Memory B cell (primary cell): Measurements from ENCODE around the gene RYR2.

ENCODE experiments used
- ATAC-seq: fragments of 150-1000 bp; cut with Tn5 transposase; 2 replicates; pipeline ENCODE4 v1.10.0; 2021; ENCODE audit warnings: low read depth, mild to moderate bottlenecking, moderate library complexity
- DNase-seq, 2 donors: peaks; one replicate each; pipeline ENCODE4 v3.0.0; 2022; ENCODE audit warnings: low spot score in 2 of 2
- H3K27ac Mint-ChIP-seq: one replicate; pipeline ENCODE4 v1.8.0; 2022; ENCODE audit warnings: mild to moderate bottlenecking, moderate library complexity, mixed read lengths
- H3K27me3 Mint-ChIP-seq: one replicate; pipeline ENCODE4 v1.8.0; 2022; ENCODE audit warnings: mixed read lengths
- H3K36me3 Mint-ChIP-seq: one replicate; pipeline ENCODE4 v1.8.0; 2022; ENCODE audit warnings: mild to moderate bottlenecking, mixed read lengths
- H3K4me1 Mint-ChIP-seq: one replicate; pipeline ENCODE4 v1.8.0; 2022; ENCODE audit warnings: mixed read lengths
- H3K4me3 Mint-ChIP-seq: one replicate; pipeline ENCODE4 v1.8.0; 2022; ENCODE audit warnings: mild to moderate bottlenecking, moderate library complexity, mixed read lengths
- H3K9me3 Mint-ChIP-seq: one replicate; pipeline ENCODE4 v1.8.0; 2022; ENCODE audit warnings: mixed read lengths

The RYR2 gene

DNA sequence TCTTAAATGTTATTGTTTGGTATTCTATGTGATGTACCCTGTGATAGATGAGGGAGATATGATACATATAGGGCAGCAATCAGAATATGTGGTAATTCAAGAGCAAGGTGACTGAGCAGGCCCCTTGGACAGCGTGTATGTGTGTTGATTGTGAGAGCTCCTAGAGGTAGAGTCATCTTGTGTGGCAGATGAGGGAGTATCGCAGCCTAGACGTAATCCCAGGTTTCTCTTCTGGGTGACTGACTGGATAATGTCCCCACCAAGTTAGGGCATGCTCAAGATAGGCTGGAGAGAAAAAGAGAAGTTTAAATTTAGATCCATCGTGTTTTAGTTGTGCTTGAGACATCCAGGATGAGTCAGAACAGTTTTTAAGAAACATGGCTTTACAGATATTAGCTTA, 663.5 kb downstream of the RYR2 start:
- no peak overlapping the region for H3K4me3 Mint-ChIP-seq
- H3K27ac Mint-ChIP-seq, result no peak overlapping the region
- peaks cover 1% of the 10 kb centered on the region for H3K9me3 Mint-ChIP-seq
- H3K36me3 Mint-ChIP-seq, result no peaks in the 10 kb centered on the region
- no peak for DNase-seq
- no peaks in the 10 kb centered on the region for H3K4me1 Mint-ChIP-seq
- no peaks in the 10 kb centered on the region for H3K27me3 Mint-ChIP-seq
- no peak for ATAC-seq

- no peaks in the 10 kb centered on the region for H3K27me3 Mint-ChIP-seq
- peaks cover 3% of the 10 kb centered on the region for H3K9me3 Mint-ChIP-seq
- H3K4me1 Mint-ChIP-seq, result no peaks in the 10 kb centered on the region
- ATAC-seq (no peak), DNase-seq (no peak)
- H3K27ac Mint-ChIP-seq, result no peak overlapping the region
- H3K36me3 Mint-ChIP-seq, result no peaks in the 10 kb centered on the region
- H3K4me3 Mint-ChIP-seq, result no peak overlapping the region
These were observed 667.4 kb downstream of the RYR2 start for GRCh38 chr1:237709355-237709754.

GRCh38 chr1:237711281-237711680, 669.3 kb downstream of the RYR2 start:
- peaks cover 2% of the 10 kb centered on the region for H3K9me3 Mint-ChIP-seq
- no peaks in the 10 kb centered on the region for H3K36me3 Mint-ChIP-seq
- no peak overlapping the region for H3K4me3 Mint-ChIP-seq
- DNase-seq, result no peak
- ATAC-seq, result no peak
- H3K27me3 Mint-ChIP-seq, result no peaks in the 10 kb centered on the region
- no peak overlapping the region for H3K27ac Mint-ChIP-seq
- H3K4me1 Mint-ChIP-seq, result no peaks in the 10 kb centered on the region

DNA sequence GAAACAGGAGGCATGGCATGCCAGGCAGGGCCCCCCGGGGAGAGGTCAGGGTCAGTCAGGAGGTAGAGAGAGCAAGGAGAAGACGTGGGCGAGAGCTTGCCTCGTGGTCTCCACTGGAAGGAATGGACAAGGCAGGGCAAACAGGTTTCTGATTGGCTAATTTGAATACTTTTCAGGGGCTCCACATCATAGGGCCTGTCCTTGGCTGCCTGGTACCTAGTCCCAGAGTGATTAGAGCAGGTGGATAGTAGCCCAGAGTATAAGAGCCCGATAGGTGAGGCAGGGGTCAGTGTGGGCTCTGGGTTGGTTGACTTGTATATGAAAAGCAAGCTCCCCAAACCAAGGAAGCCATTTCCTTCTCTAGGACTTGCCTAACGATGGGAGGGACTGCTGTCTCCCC, 670.1 kb downstream of the RYR2 start:
- H3K4me3 Mint-ChIP-seq, result no peak overlapping the region
- DNase-seq (no peak), ATAC-seq (no peak)
- H3K27me3 Mint-ChIP-seq, result no peaks in the 10 kb centered on the region
- H3K36me3 Mint-ChIP-seq, result no peaks in the 10 kb centered on the region
- peaks cover 2% of the 10 kb centered on the region for H3K9me3 Mint-ChIP-seq
- no peak overlapping the region for H3K27ac Mint-ChIP-seq
- H3K4me1 Mint-ChIP-seq, result no peaks in the 10 kb centered on the region

GRCh38 chr1:237712586-237713157, 670.7 kb downstream of the RYR2 start:
- Mint-ChIP-seq H3K27me3 (no peaks in the 10 kb centered on the region), H3K36me3 (no peaks in the 10 kb centered on the region), H3K4me1 (no peaks in the 10 kb centered on the region), H3K4me3 (no peak overlapping the region), H3K9me3 (peaks cover 2% of the 10 kb centered on the region), H3K27ac (no peak overlapping the region)
- DNase-seq (no peak), ATAC-seq (no peak)

DNA sequence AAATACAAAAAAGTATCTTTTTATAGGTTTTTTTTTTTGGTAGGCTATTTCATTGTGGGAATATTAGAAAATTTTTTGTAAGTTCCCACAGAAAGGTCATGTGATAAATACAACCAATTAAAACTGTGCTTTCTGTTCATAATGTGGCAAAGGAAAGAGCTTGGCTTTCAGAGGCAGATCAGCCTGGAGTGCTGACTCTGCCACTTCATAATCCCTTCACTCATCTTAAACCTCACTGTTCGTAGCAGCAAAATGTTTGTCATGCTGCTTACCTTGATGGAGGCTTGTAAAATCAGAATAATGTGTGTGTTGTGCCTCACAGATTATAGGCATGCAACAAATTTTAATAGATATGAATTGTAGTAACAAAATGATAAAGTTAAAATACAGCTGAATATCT, 671.9 kb downstream of the RYR2 start:
- H3K4me1 Mint-ChIP-seq, result no peaks in the 10 kb centered on the region
- ATAC-seq, result no peak
- peaks cover 2% of the 10 kb centered on the region for H3K9me3 Mint-ChIP-seq
- no peaks in the 10 kb centered on the region for H3K36me3 Mint-ChIP-seq
- no peak overlapping the region for H3K4me3 Mint-ChIP-seq
- H3K27ac Mint-ChIP-seq, result no peak overlapping the region
- no peaks in the 10 kb centered on the region for H3K27me3 Mint-ChIP-seq
- no peak for DNase-seq

DNA sequence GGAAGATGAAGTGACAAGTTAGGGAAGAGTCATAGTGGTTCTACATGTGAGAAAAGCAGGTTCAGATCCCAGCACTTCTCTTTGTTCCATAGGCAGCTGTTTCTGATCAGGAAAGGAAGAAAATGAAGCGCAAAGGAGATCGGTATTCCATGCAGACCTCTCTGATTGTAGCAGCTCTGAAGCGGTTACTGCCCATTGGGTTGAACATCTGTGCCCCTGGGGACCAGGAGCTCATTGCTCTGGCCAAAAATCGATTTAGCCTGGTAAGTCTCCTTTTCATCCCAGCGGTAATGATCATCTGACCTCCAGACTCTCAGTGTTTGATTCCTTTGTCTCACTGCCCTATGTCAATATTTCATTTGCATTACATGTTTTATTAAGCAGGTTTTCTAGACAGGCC, 675.1 kb downstream of the RYR2 start:
- ATAC-seq (no peak), DNase-seq (no peak)
- H3K36me3 Mint-ChIP-seq, result no peaks in the 10 kb centered on the region
- H3K4me1 Mint-ChIP-seq, result no peaks in the 10 kb centered on the region
- H3K9me3 Mint-ChIP-seq, result peaks cover 3% of the 10 kb centered on the region
- H3K4me3 Mint-ChIP-seq, result no peak overlapping the region
- H3K27ac Mint-ChIP-seq, result no peak overlapping the region
- H3K27me3 Mint-ChIP-seq, result no peaks in the 10 kb centered on the region

DNA sequence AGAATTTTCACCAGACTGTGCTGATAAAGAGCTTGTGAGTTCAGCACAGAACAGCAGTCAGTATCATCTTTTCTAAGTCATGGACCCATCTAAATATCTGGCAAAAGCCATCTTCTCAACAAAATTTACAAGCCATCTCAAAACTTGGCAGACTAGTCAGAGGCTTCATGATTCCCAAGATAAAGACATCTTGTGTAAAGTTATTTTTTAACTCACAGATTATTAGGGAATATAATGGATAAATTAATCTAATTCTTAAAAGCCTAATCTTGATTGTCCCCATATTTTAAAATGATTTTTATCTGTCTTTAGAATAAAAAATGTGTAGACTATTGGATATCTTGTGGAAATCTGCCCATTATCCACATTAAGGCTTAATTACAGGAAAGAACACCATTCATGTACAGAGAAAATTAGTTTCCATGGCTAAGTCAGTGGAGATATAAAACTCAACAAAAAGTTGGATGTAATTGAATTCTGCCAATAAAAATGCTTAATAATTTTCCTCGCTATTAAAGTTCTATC, 688.9 kb downstream of the RYR2 start:
- Mint-ChIP-seq H3K4me3 (no peak overlapping the region), H3K27me3 (no peaks in the 10 kb centered on the region), H3K4me1 (no peaks in the 10 kb centered on the region), H3K9me3 (peaks cover 7% of the 10 kb centered on the region), H3K36me3 (no peaks in the 10 kb centered on the region), H3K27ac (no peak overlapping the region)
- no peak for ATAC-seq
- no peak for DNase-seq

DNA sequence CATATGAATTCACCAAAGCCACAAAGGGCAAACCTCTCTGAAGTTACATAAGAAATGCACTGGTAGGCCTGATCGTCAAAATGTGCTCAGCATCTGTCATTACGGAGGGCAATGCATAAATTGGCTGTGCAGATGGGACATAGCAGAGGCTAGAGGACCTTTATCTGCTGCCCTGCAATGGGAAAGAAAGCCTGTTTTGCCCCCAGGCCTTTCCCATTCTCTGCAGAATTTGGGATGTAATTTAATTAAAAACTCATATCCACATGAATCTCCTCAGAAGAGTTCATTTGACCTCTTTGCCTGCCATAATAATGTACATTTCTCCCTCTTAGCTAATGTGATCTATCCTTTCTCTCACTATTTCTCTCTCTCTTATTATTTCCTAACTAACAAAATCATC, 690.7 kb downstream of the RYR2 start:
- ATAC-seq (no peak), DNase-seq (no peak)
- no peak overlapping the region for H3K27ac Mint-ChIP-seq
- H3K9me3 Mint-ChIP-seq, result peaks cover 9% of the 10 kb centered on the region
- H3K36me3 Mint-ChIP-seq, result no peaks in the 10 kb centered on the region
- no peak overlapping the region for H3K4me3 Mint-ChIP-seq
- H3K27me3 Mint-ChIP-seq, result no peaks in the 10 kb centered on the region
- H3K4me1 Mint-ChIP-seq, result no peaks in the 10 kb centered on the region

DNA sequence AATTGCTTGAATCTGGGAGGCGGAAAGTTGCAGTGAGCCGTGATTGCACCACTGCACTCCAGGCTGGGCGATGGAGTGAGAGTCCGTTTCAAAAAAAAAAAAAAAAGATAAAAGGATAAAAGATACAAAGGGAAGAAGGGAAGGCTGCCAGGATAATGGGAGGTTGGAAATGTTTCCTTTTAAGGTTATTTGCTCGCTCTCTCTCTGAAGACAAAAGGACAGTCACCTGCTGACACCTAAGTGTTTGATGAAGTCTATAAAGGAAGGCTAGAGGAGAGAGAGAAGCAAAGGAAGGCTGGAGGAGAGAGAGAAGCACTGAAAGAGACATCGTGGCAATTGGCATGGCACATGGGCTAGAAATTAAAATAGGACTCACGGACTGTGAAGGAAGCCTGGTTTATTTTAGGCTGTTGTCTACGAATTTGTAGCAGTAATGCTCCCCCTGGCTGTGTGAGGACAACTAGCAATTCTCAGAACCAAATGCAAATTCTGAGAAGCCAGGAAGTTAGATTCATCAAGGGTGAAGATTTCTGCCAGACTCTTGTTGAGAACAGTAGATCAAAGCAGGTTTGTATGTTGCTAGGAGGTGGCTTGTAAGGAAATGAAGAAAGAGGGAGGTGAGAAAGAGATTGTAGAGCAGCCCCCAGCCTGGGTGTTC, 694.5 kb downstream of the RYR2 start:
- peaks cover 6% of the 10 kb centered on the region for H3K9me3 Mint-ChIP-seq
- no peak for ATAC-seq

DNA sequence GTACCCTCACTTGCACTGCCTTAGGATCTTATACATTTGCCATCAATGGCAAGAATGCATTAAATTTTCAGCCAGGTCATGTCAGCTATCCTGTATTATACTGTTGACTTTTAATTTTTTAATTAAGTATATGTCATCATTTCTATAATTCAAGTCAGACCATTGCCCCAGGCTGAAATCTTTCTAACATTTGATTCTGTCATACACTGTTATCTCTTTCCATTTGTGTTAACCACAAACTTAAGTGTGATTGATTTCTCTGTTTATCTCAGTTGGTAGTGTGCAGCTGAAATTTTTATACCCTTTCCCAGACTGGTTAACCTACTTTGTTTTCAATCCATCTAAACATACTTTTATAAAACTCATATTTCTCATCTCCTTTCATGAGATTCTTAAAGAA, 695.5 kb downstream of the RYR2 start:
- Mint-ChIP-seq H3K9me3 (peaks cover 6% of the 10 kb centered on the region), H3K4me3 (no peak overlapping the region), H3K4me1 (no peaks in the 10 kb centered on the region), H3K27ac (no peak overlapping the region), H3K36me3 (no peaks in the 10 kb centered on the region), H3K27me3 (no peaks in the 10 kb centered on the region)
- no peak for ATAC-seq
- no peak for DNase-seq

More for the DNA sequence above, 694.5 kb downstream of the RYR2 start:
- no peak overlapping the region for H3K4me3 Mint-ChIP-seq
- no peak for DNase-seq
- no peak overlapping the region for H3K27ac Mint-ChIP-seq
- no peaks in the 10 kb centered on the region for H3K4me1 Mint-ChIP-seq
- H3K36me3 Mint-ChIP-seq, result no peaks in the 10 kb centered on the region
- no peaks in the 10 kb centered on the region for H3K27me3 Mint-ChIP-seq

DNA sequence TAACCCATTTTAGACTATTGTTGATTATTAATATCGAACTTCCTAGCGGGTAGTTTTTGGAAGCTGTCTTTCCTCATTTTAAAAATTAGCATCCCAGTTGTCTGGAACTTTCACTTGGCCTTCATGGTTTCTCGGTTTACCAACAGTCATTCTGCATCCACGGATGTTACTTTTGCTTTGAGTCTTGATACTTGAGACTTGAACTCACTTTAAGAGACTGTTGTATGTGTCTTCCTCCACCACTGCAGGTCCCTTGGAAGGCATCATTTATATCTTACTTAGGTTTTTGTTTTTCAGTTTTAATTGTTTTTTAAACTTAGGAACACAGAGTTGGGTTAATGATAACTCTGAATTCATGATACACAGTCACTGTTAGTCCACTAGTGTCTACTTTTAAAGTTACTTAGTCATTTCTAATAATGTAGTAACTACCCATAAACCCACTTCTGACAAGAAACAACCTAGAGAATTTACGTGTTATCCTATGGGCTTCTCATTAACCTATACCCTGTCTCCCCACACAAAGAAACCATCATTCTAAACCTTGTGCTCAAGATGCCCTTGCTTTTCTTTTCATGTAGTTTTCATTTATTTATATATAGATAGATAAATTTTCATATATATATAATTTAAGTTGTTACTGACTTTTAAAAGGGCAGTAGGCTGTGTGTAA, 696.1 kb downstream of the RYR2 start:
- peaks cover 5% of the 10 kb centered on the region for H3K9me3 Mint-ChIP-seq
- H3K36me3 Mint-ChIP-seq, result no peaks in the 10 kb centered on the region
- H3K4me1 Mint-ChIP-seq, result no peaks in the 10 kb centered on the region
- H3K27me3 Mint-ChIP-seq, result no peaks in the 10 kb centered on the region
- no peak overlapping the region for H3K27ac Mint-ChIP-seq
- no peak overlapping the region for H3K4me3 Mint-ChIP-seq
- ATAC-seq, result no peak
- no peak for DNase-seq

DNA sequence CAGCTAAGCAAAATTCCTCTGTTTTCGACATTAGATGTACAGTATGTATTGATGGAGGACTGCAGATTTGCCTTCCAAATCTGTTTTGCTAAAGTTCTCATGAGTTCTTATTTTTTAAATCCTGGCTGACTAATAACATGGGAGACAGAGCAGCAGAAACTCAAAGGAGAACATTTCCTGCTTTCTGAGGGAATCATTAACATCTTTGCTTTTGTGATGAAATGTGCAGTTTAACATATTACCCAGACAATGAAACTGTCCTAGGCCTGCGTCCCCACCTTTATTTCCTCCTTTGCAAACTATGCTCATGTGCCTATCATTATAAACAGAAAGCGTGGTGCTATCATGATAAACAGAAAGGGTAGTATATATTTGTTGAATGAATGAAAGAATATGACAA, 698.9 kb downstream of the RYR2 start:
- no peak overlapping the region for H3K4me3 Mint-ChIP-seq
- H3K4me1 Mint-ChIP-seq, result no peaks in the 10 kb centered on the region
- no peaks in the 10 kb centered on the region for H3K27me3 Mint-ChIP-seq
- H3K36me3 Mint-ChIP-seq, result no peaks in the 10 kb centered on the region
- H3K27ac Mint-ChIP-seq, result no peak overlapping the region
- DNase-seq (no peak), ATAC-seq (no peak)
- H3K9me3 Mint-ChIP-seq, result peaks cover 7% of the 10 kb centered on the region

GRCh38 chr1:237745545-237745944, 703.6 kb downstream of the RYR2 start:
- Mint-ChIP-seq H3K4me3 (no peak overlapping the region), H3K36me3 (no peaks in the 10 kb centered on the region), H3K27me3 (no peaks in the 10 kb centered on the region), H3K4me1 (no peaks in the 10 kb centered on the region), H3K27ac (no peak overlapping the region), H3K9me3 (peaks cover 2% of the 10 kb centered on the region)
- no peak for ATAC-seq
- no peak for DNase-seq
